ENCODE data around the gene ATG101. TPM values are rescaled to one million over a fixed set of nuclear protein-coding genes. Genes with fewer than 3 reads are reported as not detected.

Gene ATG101
- total and polyA plus RNA-seq, 2 of the 13 experiments (the other 11 are each of a cell fraction or from before 2014, with no cell fraction given): 58.2 to 67.7 TPM

DNA sequence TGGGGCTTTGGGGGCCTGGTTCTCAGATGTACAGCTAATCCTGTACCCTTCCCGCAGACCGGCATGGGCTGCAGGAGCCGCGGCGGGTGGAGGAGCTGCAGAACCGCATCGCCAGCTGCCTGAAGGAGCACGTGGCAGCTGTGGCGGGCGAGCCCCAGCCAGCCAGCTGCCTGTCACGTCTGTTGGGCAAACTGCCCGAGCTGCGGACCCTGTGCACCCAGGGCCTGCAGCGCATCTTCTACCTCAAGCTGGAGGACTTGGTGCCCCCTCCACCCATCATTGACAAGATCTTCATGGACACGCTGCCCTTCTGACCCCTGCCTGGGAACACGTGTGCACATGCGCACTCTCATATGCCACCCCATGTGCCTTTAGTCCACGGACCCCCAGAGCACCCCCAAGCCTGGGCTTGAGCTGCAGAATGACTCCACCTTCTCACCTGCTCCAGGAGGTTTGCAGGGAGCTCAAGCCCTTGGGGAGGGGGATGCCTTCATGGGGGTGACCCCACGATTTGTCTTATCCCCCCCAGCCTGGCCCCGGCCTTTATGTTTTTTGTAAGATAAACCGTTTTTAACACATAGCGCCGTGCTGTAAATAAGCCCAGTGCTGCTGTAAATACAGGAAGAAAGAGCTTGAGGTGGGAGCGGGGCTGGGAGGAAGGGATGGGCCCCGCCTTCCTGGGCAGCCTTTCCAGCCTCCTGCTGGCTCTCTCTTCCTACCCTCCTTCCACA lies 11.0 kb upstream of the ATG101 start:
- no peaks in the 10 kb centered on the region for H4K20me1 ChIP-seq (ENCODE audit: insufficient read depth, low read length)
- H3K9ac ChIP-seq (ENCODE audit: insufficient read depth, low read depth, low read length): no peak overlapping the region
- H3K27me3 ChIP-seq (ENCODE audit: control insufficient read depth in 1 of 2, insufficient read depth in 2 of 2, low read length in 2 of 2): no peaks in the 10 kb centered on the region
- intact Hi-C loops (cut with micrococcal nuclease; ENCODE audit: unreplicated experiment): no loop called here
- FAIRE-seq (no peak), DNase-seq (ENCODE audit: low spot score) (no peak), ATAC-seq (no peak)
- no peak overlapping the region for H3K4me3 ChIP-seq (replicated peaks in 1 of 3; ENCODE audit: insufficient read depth in 1 of 3, low read depth in 2 of 3, low read length in 3 of 3)
- no TSS peak for BruUV-seq (replicated peaks)
- TF ChIP-seq XRCC5 (optimal IDR thresholded peaks at IDR 0.05; ENCODE audit: low read length) (no peak), RBFOX2 (IDR thresholded peaks at IDR 0.05; ENCODE audit: low read depth, low read length) (peak; percentile 21; the same call in 1 of the 2 replicates), SP5 (CRISPR knock-in tag; IDR thresholded peaks at IDR 0.05; ENCODE audit: borderline replicate concordance, low read depth) (no peak), CREM (IDR thresholded peaks at IDR 0.05) (no peak), CREM (CRISPR knock-in tag; IDR thresholded peaks at IDR 0.05) (no peak), MIER2 (CRISPR knock-in tag; IDR thresholded peaks at IDR 0.05) (no peak), HMG20A (CRISPR knock-in tag; IDR thresholded peaks at IDR 0.05; ENCODE audit: borderline replicate concordance) (no peak)
- in situ Hi-C loops (cut with HindIII; ENCODE audit: extremely low pct_ligation_motif_present, low pct_unique_long_range_greater_than_20kb): no loop called here
- H3K4me1 ChIP-seq (ENCODE audit: insufficient read depth, low read length): peaks cover 37% of the 10 kb centered on the region
- CTCF ChIA-PET (ENCODE audit: low intra/inter-chr PET ratio, low total read pairs): no interaction called here
- POLR2A ChIA-PET: interaction anchor here (5.3 kb wide), 1 partner anchor 7 kb away, joined by 58 read pairs; the partner anchor contains the start of gene NR4A1
- H3K36me3 ChIP-seq (replicated peaks in 1 of 2; ENCODE audit: control insufficient read depth in 1 of 2, insufficient read depth in 2 of 2, low read length in 2 of 2): peaks cover 9 to 38% of the 10 kb centered on the region in 2 experiments
- no peaks in the 10 kb centered on the region for H3K79me2 ChIP-seq (ENCODE audit: insufficient read depth, low read length)
- 87% methylated on average over 22 of the region's 25 CpGs for WGBS (ENCODE audit: low lambda C conversion rate)
- H3K9me3 ChIP-seq (ENCODE audit: low read length): no peaks in the 10 kb centered on the region
- H2AFZ ChIP-seq (ENCODE audit: low read length): no peak overlapping the region
- H3K27ac ChIP-seq (ENCODE audit: extremely low read length, insufficient read depth, low read length): no peak overlapping the region
- H3K4me2 ChIP-seq (ENCODE audit: low read depth, low read length): no peak overlapping the region

- Histone ChIP-seq H3K36me3 (replicated peaks in 1 of 2; ENCODE audit: control insufficient read depth in 1 of 2, insufficient read depth in 2 of 2, low read length in 2 of 2) (peaks cover 7 to 28% of the 10 kb centered on the region in 2 experiments), H3K9ac (ENCODE audit: insufficient read depth, low read depth, low read length) (no peak overlapping the region), H3K9me3 (ENCODE audit: low read length) (no peaks in the 10 kb centered on the region), H3K4me3 (replicated peaks in 1 of 3; ENCODE audit: insufficient read depth in 1 of 3, low read depth in 2 of 3, low read length in 3 of 3) (no peak overlapping the region), H4K20me1 (ENCODE audit: insufficient read depth, low read length) (no peaks in the 10 kb centered on the region), H3K27me3 (ENCODE audit: control insufficient read depth in 1 of 2, insufficient read depth in 2 of 2, low read length in 2 of 2) (no peaks in the 10 kb centered on the region), H3K27ac (ENCODE audit: extremely low read length, insufficient read depth, low read length) (no peak overlapping the region), H2AFZ (ENCODE audit: low read length) (no peak overlapping the region), H3K4me2 (ENCODE audit: low read depth, low read length) (no peak overlapping the region), H3K4me1 (ENCODE audit: insufficient read depth, low read length) (peaks cover 44% of the 10 kb centered on the region), H3K79me2 (ENCODE audit: insufficient read depth, low read length) (no peaks in the 10 kb centered on the region)
- DNase-seq (ENCODE audit: low spot score): no peak
- in situ Hi-C loops (cut with HindIII; ENCODE audit: extremely low pct_ligation_motif_present, low pct_unique_long_range_greater_than_20kb): no loop called here
- TF ChIP-seq SAFB2 (CRISPR knock-in tag; IDR thresholded peaks at IDR 0.05; ENCODE audit: borderline replicate concordance, low read depth) (no peak), ZSCAN5A (CRISPR knock-in tag; IDR thresholded peaks at IDR 0.05; ENCODE audit: borderline replicate concordance) (no peak), SP4 (CRISPR knock-in tag; IDR thresholded peaks at IDR 0.05) (no peak), RAD51 (IDR thresholded peaks at IDR 0.05; ENCODE audit: borderline replicate concordance) (no peak), NBN (conservative IDR thresholded peaks at IDR 0.05) (no peak), ZNF225 (CRISPR knock-in tag; IDR thresholded peaks at IDR 0.05) (no peak)
- TF ChIP-seq, protein P1, sequence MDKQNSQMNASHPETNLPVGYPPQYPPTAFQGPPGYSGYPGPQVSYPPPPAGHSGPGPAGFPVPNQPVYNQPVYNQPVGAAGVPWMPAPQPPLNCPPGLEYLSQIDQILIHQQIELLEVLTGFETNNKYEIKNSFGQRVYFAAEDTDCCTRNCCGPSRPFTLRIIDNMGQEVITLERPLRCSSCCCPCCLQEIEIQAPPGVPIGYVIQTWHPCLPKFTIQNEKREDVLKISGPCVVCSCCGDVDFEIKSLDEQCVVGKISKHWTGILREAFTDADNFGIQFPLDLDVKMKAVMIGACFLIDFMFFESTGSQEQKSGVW (CRISPR knock-in tag; IDR thresholded peaks at IDR 0.05; ENCODE audit: borderline replicate concordance): no peak
- BruUV-seq (replicated peaks): no TSS peak
- over 99% methylated on average over 9 of the region's 12 CpGs for WGBS (ENCODE audit: low lambda C conversion rate)
- ATAC-seq: no peak
- CTCF ChIA-PET (ENCODE audit: low intra/inter-chr PET ratio, low total read pairs): no interaction called here
- POLR2A ChIA-PET: interaction anchor here (1.0 to 5.3 kb wide), 2 partner anchors 8 to 9 kb away, joined by 5 to 58 read pairs; partner anchors contain the start of genes ATG101 and NR4A1
- no peak for FAIRE-seq
- intact Hi-C loops (cut with micrococcal nuclease; ENCODE audit: unreplicated experiment): no loop called here
These were observed 9.9 kb upstream of the ATG101 start for GRCh38 chr12:52059582-52060497.

All from HepG2 (cell line).